Right ventricle myocardium inferior (tissue), 1 donor: Measurements from ENCODE around the gene CAB39. TPM values are rescaled to one million over a fixed set of nuclear protein-coding genes. Genes with fewer than 3 reads are reported as not detected.

Experiments
- ATAC-seq: fragments of 200-7000 bp; cut with Tn5 transposase; one replicate; pipeline ENCODE4 v1.9.1; 2020; ENCODE audit warnings: mild to moderate bottlenecking, moderate library complexity
- DNase-seq: peaks from one replicate; pipeline ENCODE4 v3.0.0; 2021; ENCODE audit errors: missing footprints
- intact Hi-C: fragments of 100-400 bp; cut with DNase I; formaldehyde crosslinking; loops from one replicate; pipeline ENCODE4 v1.11.0; 2022
- total RNA-seq: library from RNA; stranded (reverse); fragmentation: NEBNext Ultra II Directional; extraction: Animal tissue kit (Norgen Biotek cat#: 25700); gene quantifications from one replicate; pipeline ENCODE4 v1.2.1, GENCODE V29; 2021
- donor health status: DM: no; HTN: yes; CAD: no; lungs with severe emphysema.

The CAB39 gene
- total RNA-seq, 1 donor from 2014 or later, result 91.9 TPM

GRCh38 chr2:230825354-230825753, 112.7 kb downstream of the CAB39 start:
- ATAC-seq (no peak), DNase-seq (no peak)
- intact Hi-C loops, result loop anchor here (2.0 kb wide), 1 partner anchor 23 kb away; no protein-coding TSS in a partner anchor

GRCh38 chr2:230827774-230828271, 115.2 kb downstream of the CAB39 start:
- DNase-seq, result no peak
- no peak for ATAC-seq
- intact Hi-C loops, result no loop called here

GRCh38 chr2:230828272-230828961, 115.8 kb downstream of the CAB39 start:
- DNase-seq, result no peak
- intact Hi-C loops, result no loop called here

DNA sequence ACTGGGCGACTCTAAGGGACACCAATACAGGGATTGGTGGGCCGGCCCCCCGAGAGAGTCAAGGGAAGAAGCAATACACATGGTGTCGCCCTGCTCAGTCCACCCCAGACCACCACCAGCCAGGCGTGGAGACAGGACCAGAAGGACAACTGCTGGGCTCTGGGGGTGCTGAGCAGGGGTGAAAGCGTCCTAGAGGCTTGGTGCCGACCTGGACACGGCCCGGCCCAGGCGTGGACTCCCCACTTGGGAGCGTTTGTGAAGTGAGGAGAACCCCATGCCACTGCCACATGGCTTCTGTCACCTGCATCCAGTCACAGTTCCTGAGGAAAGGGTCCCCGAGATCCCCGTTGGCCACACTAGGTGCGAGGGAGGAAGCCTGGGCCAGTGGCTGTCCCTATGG, 116.7 kb downstream of the CAB39 start:
- ATAC-seq (no peak), DNase-seq (no peak)
- intact Hi-C loops, result no loop called here

More at GRCh38 chr2:230828272-230828961, 115.8 kb downstream of the CAB39 start:
- ATAC-seq, result peak; percentile 68

DNA sequence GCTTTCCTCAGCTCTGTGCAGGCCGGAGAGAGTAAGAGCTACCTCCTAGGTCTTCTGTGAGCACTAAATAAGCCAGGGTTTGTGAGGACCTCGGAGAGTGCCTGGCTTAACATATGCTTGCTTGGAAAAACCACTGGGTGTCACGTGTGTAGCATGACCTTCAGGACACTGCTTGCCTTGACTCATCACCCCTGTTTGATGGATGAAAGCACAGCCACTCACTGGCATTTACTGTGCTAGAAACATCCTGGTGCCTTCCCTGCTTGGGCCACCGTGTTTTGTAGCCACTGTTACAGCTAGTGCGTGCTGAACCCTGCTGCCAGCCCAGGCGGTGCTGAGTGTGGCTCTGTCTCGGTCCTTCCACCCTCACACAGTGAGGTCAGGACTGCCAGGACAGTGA, 117.3 kb downstream of the CAB39 start:
- DNase-seq (no peak), ATAC-seq (no peak)
- intact Hi-C loops, result no loop called here

- ATAC-seq (no peak), DNase-seq (no peak)
- intact Hi-C loops, result no loop called here
These were observed 117.8 kb downstream of the CAB39 start for GRCh38 chr2:230830428-230830827.

DNA sequence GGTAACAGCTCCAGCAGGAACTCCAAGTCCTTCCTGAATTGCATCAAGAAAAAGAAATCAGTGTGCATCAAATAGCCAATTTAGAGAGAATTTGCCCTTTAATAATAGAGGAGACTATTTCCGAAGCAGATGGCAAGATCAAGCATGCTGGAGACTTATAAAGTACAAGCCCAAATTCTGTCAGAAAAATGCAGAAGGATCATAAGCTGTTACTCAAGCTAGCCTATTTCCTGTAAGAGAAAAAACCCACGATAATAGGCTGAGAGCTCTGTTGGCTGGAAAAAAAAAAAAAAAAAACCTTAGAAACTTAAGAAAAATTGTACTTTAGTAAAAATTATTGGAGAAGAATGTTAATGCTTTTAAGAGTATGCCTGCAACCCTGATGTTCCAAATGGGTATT, 127.7 kb downstream of the CAB39 start:
- ATAC-seq (no peak), DNase-seq (no peak)
- intact Hi-C loops, result no loop called here

DNA sequence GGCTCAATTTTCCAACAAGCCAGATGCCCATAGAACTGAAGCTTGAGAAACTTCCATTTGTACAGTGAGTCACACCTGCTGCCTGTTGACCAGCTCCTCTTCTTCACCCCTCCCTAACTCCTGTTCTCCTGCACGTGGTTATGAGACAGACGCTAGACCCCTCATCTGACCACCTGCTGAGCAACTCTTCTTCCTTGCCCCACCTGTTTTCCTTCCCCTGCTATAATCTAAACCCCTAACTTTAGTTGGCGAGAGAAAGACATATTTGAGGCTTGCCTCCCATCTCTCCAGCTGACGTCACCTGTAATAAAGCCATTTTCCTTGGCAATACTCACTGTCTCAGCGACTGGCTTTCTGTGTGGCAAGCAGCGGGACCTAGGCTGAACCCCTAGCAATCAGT, 129.8 kb downstream of the CAB39 start:
- DNase-seq (no peak), ATAC-seq (no peak)
- intact Hi-C loops, result no loop called here

GRCh38 chr2:230843132-230843531, 130.5 kb downstream of the CAB39 start:
- DNase-seq, result no peak
- intact Hi-C loops, result no loop called here
- ATAC-seq, result no peak

- DNase-seq, result no peak
- no peak for ATAC-seq
- intact Hi-C loops, result no loop called here
These were observed 133.7 kb downstream of the CAB39 start for GRCh38 chr2:230846360-230846759.

GRCh38 chr2:230847883-230848388, 135.3 kb downstream of the CAB39 start:
- intact Hi-C loops, result loop anchor here (2.0 kb wide), 2 partner anchors 23 to 65 kb away; no protein-coding TSS in a partner anchor
- peak; percentile 81 for ATAC-seq
- DNase-seq, result peak; percentile 92

GRCh38 chr2:230849633-230850357, 137.2 kb downstream of the CAB39 start:
- DNase-seq (peak; percentile 90), ATAC-seq (no peak)
- intact Hi-C loops, result loop anchor here (2.0 kb wide), 2 partner anchors 25 to 63 kb away; no protein-coding TSS in a partner anchor

DNA sequence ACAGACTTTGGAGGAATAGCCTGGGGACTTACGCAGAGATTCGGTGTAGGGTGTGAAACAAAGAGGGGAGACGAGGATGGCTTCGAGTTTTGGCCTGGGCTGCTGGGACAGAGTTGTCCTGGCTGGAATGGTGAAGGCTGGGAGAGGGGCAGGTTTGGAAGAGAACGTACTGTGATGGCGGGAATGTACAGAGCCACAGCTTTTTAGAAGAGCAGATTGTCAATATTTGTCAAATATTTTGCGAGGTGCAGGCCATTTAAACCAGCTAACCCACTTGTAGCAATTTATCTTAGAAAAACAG, 137.7 kb downstream of the CAB39 start:
- ATAC-seq, result no peak
- DNase-seq, result no peak
- intact Hi-C loops, result no loop called here

GRCh38 chr2:230852113-230852512, 139.5 kb downstream of the CAB39 start:
- intact Hi-C loops, result no loop called here
- ATAC-seq (no peak), DNase-seq (no peak)

DNA sequence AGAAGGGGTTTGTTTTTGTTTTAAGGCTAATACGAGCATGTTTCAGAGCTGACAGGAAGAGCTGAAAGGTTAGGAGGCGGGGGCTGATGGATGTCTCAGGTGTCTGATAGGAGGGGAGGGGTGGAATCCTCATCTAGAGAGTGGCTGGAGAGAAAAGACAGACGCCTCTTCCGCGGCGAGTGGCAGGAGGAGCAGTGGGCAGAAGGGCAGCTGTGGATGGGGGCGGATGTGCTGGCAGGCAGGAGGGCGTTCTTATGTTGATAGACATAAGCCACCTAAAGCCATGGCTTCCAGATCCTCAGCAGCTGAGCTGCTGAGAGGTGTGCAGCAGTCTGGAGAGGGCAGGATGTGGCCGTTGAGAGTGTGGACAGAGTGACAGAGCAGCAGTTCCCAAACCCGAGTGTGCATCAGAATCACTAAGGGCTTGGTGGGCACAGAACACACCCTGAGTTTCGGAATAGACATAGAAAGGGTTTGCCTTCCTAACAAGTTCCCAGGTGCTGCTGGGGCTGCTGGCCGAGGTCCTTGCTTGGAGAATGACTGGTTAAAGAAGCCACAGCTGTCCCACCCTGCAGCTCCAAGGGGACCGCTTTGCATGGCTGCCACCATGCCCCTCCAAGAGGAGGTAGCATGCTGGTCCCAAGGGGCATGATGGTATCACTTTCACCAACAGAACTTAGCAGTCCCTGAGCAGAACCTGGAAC, 149.1 kb downstream of the CAB39 start:
- intact Hi-C loops, result no loop called here
- DNase-seq (no peak), ATAC-seq (no peak)

GRCh38 chr2:230862292-230862691, 149.7 kb downstream of the CAB39 start:
- no peak for DNase-seq
- no peak for ATAC-seq
- intact Hi-C loops, result no loop called here

- intact Hi-C loops, result no loop called here
These were observed 150.4 kb downstream of the CAB39 start for GRCh38 chr2:230863031-230863430.

DNA sequence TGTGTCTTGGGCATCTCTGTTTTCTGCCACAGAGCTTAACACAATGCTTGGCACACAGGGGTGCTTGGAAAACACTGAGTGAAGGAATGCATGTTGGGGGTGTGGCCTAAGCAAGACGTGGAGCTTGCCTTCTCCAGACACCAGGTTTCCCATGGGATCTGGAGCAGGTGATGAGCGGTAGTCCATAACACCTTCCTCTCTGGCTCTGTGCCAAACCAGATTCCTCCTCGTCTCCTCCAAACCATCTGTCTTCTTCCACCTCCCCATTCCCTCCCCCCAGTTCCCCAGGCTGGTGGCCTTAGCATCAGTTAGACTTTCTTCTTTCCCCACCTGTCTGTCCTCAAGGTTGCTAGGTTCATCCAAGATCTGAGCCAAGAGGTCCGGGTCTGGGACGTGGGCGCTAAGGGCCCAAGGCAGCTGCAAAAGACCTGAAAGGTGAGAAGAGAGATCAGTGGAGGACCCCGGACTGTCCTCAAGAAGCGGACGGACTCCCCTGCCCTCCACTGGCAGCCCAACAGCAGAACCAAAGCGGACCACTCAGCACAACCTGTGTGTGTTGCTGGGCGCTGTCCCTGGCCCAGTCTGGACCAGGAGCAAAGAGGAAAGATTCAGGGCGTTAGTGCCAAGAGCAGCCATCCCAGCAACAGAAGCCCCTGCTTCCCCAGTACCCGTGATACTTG, 150.9 kb downstream of the CAB39 start:
- ATAC-seq (no peak), DNase-seq (no peak)
- intact Hi-C loops, result no loop called here

More at GRCh38 chr2:230863031-230863430, 150.4 kb downstream of the CAB39 start:
- ATAC-seq (no peak), DNase-seq (no peak)

- DNase-seq (no peak), ATAC-seq (no peak)
- intact Hi-C loops, result no loop called here
These were observed 151.5 kb downstream of the CAB39 start for GRCh38 chr2:230864122-230864604.
